ENCODE measurements around the gene ATP5F1A.

DNA sequence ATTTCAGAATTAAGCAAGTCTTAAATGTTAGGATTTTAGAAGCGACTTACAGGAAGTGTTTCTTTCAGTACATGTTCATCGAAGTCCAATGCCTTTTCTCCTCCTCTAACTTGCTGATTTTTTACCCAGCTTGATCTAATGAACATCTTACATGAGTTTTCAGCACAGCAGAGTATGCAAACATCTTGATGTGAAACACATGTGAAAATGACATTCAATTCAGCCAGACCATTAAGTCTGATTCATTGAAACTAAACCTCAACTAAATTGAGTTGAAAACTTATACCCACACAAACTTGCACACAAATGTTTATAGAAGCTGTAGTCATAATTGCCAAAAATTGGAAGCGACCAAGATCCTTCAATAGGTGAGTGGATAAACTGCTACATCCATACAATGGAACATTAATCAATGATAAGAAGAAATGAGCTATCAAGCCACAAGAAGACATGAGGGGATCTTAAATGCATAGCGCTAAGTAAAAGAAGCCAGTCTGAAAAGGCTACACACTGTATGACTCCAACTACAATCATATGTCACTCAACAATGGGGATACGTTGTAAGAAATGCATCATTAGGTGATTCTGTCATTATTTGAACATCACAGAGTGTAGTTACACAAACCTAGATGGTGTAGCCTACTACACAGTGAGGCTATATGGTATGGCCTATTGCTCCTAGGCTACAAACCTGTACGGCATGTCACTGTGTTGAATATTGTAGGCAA, 44.6 kb downstream of the ATP5F1A start:
- TF ChIP-seq, protein P1, sequence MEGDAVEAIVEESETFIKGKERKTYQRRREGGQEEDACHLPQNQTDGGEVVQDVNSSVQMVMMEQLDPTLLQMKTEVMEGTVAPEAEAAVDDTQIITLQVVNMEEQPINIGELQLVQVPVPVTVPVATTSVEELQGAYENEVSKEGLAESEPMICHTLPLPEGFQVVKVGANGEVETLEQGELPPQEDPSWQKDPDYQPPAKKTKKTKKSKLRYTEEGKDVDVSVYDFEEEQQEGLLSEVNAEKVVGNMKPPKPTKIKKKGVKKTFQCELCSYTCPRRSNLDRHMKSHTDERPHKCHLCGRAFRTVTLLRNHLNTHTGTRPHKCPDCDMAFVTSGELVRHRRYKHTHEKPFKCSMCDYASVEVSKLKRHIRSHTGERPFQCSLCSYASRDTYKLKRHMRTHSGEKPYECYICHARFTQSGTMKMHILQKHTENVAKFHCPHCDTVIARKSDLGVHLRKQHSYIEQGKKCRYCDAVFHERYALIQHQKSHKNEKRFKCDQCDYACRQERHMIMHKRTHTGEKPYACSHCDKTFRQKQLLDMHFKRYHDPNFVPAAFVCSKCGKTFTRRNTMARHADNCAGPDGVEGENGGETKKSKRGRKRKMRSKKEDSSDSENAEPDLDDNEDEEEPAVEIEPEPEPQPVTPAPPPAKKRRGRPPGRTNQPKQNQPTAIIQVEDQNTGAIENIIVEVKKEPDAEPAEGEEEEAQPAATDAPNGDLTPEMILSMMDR (IDR thresholded peaks at IDR 0.05; ENCODE audit: poor library complexity), result no peak
- TF ChIP-seq EZH2phosphoT487 (IDR thresholded peaks at IDR 0.05; ENCODE audit: low read depth, severe bottlenecking, unreplicated experiment), result no peak
- TF ChIP-seq EZH2 (IDR thresholded peaks at IDR 0.05; ENCODE audit: borderline replicate concordance), result no peak
